Stimulated activated CD4-positive, alpha-beta T cell treated with anti-CD3 and anti-CD28 coated beads, TNF-alpha, amount 100 ng/mL, for 24 hours (primary cell): ENCODE data around the gene RUNX3.

ENCODE experiments used
- DNase-seq, 3 experiments: peaks; one replicate each; pipeline ENCODE4 v3.0.0-alpha.2; 2020; ENCODE audit warnings: low read depth in 3 of 3

Gene RUNX3

GRCh38 chr1:24963099-24963872 is 33.2 kb upstream of the RUNX3 start:
- DNase-seq: no peak

GRCh38 chr1:24961961-24962861 is 32.1 kb upstream of the RUNX3 start:
- no peak for DNase-seq

- DNase-seq: no peak
Observed at GRCh38 chr1:24961334-24961733, 31.3 kb upstream of the RUNX3 start.

GRCh38 chr1:24960071-24960801 is 30.2 kb upstream of the RUNX3 start:
- DNase-seq: no peak

GRCh38 chr1:24959623-24959975 is 29.5 kb upstream of the RUNX3 start:
- DNase-seq: no peak

- no peak for DNase-seq
Observed at GRCh38 chr1:24958766-24959622, 28.9 kb upstream of the RUNX3 start.

GRCh38 chr1:24957808-24958752 is 28.0 kb upstream of the RUNX3 start:
- DNase-seq: no peak

GRCh38 chr1:24957016-24957807 is 27.1 kb upstream of the RUNX3 start:
- no peak for DNase-seq

GRCh38 chr1:24955779-24956365 is 25.8 kb upstream of the RUNX3 start:
- no peak for DNase-seq

GRCh38 chr1:24955161-24955560 is 25.1 kb upstream of the RUNX3 start:
- DNase-seq: peak; percentile 49 to 70 (median 62)

GRCh38 chr1:24954631-24955030 is 24.6 kb upstream of the RUNX3 start:
- no peak for DNase-seq

- DNase-seq: no peak
Observed at GRCh38 chr1:24954022-24954421, 23.9 kb upstream of the RUNX3 start.

- DNase-seq: no peak
Observed at GRCh38 chr1:24952413-24952841, 22.4 kb upstream of the RUNX3 start.

- DNase-seq: no peak
Observed at GRCh38 chr1:24951810-24952412, 21.8 kb upstream of the RUNX3 start.

- no peak for DNase-seq
Observed at GRCh38 chr1:24951337-24951736, 21.3 kb upstream of the RUNX3 start.

GRCh38 chr1:24949331-24949881 is 19.3 kb upstream of the RUNX3 start:
- no peak for DNase-seq

GRCh38 chr1:24948079-24948827 is 18.2 kb upstream of the RUNX3 start:
- no peak for DNase-seq
